ENCODE measurements around the gene LLGL2. TPM values are rescaled to one million over a fixed set of nuclear protein-coding genes. Genes with fewer than 3 reads are reported as not detected.

LLGL2 gene
- total RNA-seq, 2 experiments from 2014 or later: 15.6 to 17.1 TPM

DNA sequence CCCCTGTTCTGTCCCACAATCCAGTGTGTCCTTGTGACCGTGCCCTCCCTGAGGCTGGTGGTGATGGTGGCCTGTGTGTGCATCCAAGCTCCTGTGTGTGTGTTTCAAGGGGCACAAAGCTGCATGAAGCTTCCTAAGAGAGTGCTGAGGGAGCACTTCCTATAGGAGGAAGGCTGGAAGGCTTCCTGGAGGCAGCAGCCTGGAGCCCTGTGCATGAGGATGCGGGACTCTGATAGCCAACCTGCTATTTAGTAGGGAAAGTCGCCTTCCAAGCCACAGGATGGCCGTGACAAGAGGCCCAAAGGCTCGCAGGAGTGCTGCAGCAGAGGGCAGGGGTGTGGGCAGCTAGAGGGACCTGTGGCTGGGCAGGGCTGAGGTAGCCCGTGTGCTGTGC is 70.4 kb downstream of the LLGL2 start:
- DNase-seq: no peak

GRCh38 chr17:75596320-75597087 is 71.0 kb downstream of the LLGL2 start:
- no peak for DNase-seq
- H3K27ac Mint-ChIP-seq: no peak overlapping the region
- no peaks in the 10 kb centered on the region for H3K4me1 Mint-ChIP-seq (ENCODE audit: low read depth)
- H3K36me3 Mint-ChIP-seq: no peaks in the 10 kb centered on the region
- intact Hi-C loops (cut with micrococcal nuclease): no loop called here
- H3K9me3 Mint-ChIP-seq: no peaks in the 10 kb centered on the region
- H3K27me3 Mint-ChIP-seq: no peaks in the 10 kb centered on the region
- POLR2A ChIA-PET: no interaction called here
- H3K4me3 Mint-ChIP-seq: no peak overlapping the region
- CTCF ChIA-PET: interaction anchor here (1.2 to 1.8 kb wide), 2 partner anchors 37 to 151 kb away, joined by 5 to 8 read pairs; partner anchors contain the start of gene SMIM5

More for the DNA sequence above, 70.4 kb downstream of the LLGL2 start:
- H3K4me1 Mint-ChIP-seq (ENCODE audit: low read depth): no peaks in the 10 kb centered on the region
- POLR2A ChIA-PET: no interaction called here
- H3K36me3 Mint-ChIP-seq: no peaks in the 10 kb centered on the region
- H3K27me3 Mint-ChIP-seq: no peaks in the 10 kb centered on the region
- CTCF ChIA-PET: interaction anchor here (1.8 kb wide), 1 partner anchor 37 kb away, joined by 8 read pairs; the partner anchor contains the start of gene SMIM5
- H3K9me3 Mint-ChIP-seq: no peaks in the 10 kb centered on the region
- intact Hi-C loops (cut with micrococcal nuclease): no loop called here
- H3K27ac Mint-ChIP-seq: no peak overlapping the region
- no peak overlapping the region for H3K4me3 Mint-ChIP-seq

DNA sequence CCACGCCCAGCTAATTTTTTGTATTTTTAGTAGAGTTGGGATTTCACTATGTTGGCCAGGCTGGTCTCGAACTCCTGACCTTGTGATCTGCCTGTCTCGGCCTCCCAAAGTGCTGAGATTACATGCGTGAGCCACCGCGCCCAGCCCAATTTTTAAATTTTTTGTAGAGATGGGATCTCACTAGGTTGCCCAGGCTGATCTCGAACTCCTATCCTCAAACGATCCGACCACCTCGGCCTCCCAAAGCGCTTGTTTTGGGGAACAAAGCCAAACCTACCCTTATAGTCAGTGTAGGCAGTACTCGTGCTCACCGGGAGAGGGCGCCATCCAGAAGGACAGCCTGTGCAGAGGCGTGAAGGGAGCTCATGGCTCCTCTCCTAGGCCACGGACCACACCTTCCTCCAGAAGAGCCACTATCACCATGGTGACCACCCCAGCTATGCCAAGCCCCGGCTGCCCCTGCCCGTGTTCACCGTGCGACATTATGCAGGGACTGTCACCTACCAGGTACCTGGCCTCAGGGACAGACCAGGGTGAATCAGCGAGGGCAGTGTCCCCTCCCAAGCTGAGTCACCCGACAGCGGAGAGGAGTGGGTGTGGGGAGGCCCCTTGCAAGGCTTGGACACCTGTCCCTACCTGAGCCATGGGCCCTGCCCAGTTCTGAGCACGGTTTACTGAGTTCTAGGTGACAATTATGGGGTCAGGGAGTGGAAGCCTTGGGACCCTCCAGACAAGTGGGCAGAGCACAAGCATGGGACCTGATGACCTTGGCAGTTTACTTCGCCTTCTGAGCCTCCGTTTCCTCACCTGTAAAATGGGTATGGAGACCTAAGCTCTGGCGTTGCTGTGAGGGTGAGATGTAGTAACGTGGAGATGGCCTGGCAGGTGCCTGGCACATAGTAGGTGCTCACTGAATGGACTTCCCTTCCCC is 75.8 kb downstream of the LLGL2 start:
- intact Hi-C loops (cut with micrococcal nuclease): no loop called here
- H3K27me3 Mint-ChIP-seq: no peaks in the 10 kb centered on the region
- CTCF ChIA-PET: interaction anchor here (0.6 to 2.7 kb wide), 24 partner anchors 10 to 494 kb away, joined by 3 to 21 read pairs (median 5); partner anchors contain the start of genes SMIM5 and TMEM94
- H3K9me3 Mint-ChIP-seq: no peaks in the 10 kb centered on the region
- POLR2A ChIA-PET: no interaction called here
- no peak overlapping the region for H3K27ac Mint-ChIP-seq
- H3K4me3 Mint-ChIP-seq: no peak overlapping the region
- no peaks in the 10 kb centered on the region for H3K36me3 Mint-ChIP-seq
- DNase-seq: peak; percentile 75
- no peaks in the 10 kb centered on the region for H3K4me1 Mint-ChIP-seq (ENCODE audit: low read depth)

GRCh38 chr17:75602644-75603043 is 77.1 kb downstream of the LLGL2 start:
- Mint-ChIP-seq H3K27me3 (no peaks in the 10 kb centered on the region), H3K36me3 (no peaks in the 10 kb centered on the region), H3K4me1 (ENCODE audit: low read depth) (peaks cover 5% of the 10 kb centered on the region), H3K27ac (no peak overlapping the region), H3K9me3 (no peaks in the 10 kb centered on the region), H3K4me3 (no peak overlapping the region)
- no peak for DNase-seq
- ChIA-PET POLR2A (no interaction called here), CTCF (interaction anchor here (1.7 to 2.7 kb wide), 3 partner anchors 9 to 30 kb away, joined by 6 to 20 read pairs (median 13); partner anchors contain the start of gene SMIM5)
- intact Hi-C loops (cut with micrococcal nuclease): no loop called here

GRCh38 chr17:75603123-75603522 is 77.6 kb downstream of the LLGL2 start:
- Mint-ChIP-seq H3K9me3 (no peaks in the 10 kb centered on the region), H3K27ac (no peak overlapping the region), H3K27me3 (no peaks in the 10 kb centered on the region), H3K4me3 (no peak overlapping the region), H3K36me3 (no peaks in the 10 kb centered on the region), H3K4me1 (ENCODE audit: low read depth) (peaks cover 5% of the 10 kb centered on the region)
- ChIA-PET POLR2A (no interaction called here), CTCF (interaction anchor here (1.7 to 2.7 kb wide), 2 partner anchors 13 to 30 kb away, joined by 6 to 20 read pairs; partner anchors contain the start of gene SMIM5)
- no peak for DNase-seq
- intact Hi-C loops (cut with micrococcal nuclease): no loop called here

GRCh38 chr17:75604034-75604695 is 78.7 kb downstream of the LLGL2 start:
- DNase-seq: no peak
- intact Hi-C loops (cut with micrococcal nuclease): no loop called here
- ChIA-PET POLR2A (no interaction called here), CTCF (interaction anchor here (1.4 to 1.7 kb wide), 3 partner anchors 14 to 150 kb away, joined by 3 to 6 read pairs (median 5); partner anchors contain the start of gene SMIM5)
- H3K4me1 Mint-ChIP-seq (ENCODE audit: low read depth): peaks cover 5% of the 10 kb centered on the region
- H3K36me3 Mint-ChIP-seq: no peaks in the 10 kb centered on the region
- no peak overlapping the region for H3K4me3 Mint-ChIP-seq
- no peak overlapping the region for H3K27ac Mint-ChIP-seq
- no peaks in the 10 kb centered on the region for H3K9me3 Mint-ChIP-seq
- no peaks in the 10 kb centered on the region for H3K27me3 Mint-ChIP-seq

DNA sequence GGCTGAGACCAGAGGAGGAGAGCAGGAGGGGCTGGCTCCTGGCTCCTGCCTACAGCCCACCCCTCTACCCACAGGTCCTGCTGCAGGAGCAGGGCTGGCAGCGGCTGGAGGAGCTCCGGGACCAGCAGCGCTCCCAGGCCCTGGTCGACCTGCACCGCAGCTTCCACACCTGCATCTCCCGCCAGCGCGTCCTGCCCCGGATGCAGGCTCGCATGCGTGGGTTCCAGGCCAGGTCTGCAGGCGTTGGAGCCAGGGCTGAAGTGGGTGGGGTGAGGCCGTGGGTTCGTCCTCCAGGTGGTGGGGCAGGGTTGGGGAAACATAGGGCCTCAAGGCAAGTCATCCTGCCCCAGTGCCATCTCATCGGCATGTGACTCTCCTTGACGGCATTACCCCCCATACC is 80.3 kb downstream of the LLGL2 start:
- ChIA-PET POLR2A (no interaction called here), CTCF (no interaction called here)
- H3K27ac Mint-ChIP-seq: no peak overlapping the region
- intact Hi-C loops (cut with micrococcal nuclease): no loop called here
- H3K4me3 Mint-ChIP-seq: no peak overlapping the region
- peaks cover 5% of the 10 kb centered on the region for H3K4me1 Mint-ChIP-seq (ENCODE audit: low read depth)
- H3K27me3 Mint-ChIP-seq: no peaks in the 10 kb centered on the region
- H3K36me3 Mint-ChIP-seq: no peaks in the 10 kb centered on the region
- no peaks in the 10 kb centered on the region for H3K9me3 Mint-ChIP-seq
- no peak for DNase-seq

- Mint-ChIP-seq H3K27ac (no peak overlapping the region), H3K36me3 (no peaks in the 10 kb centered on the region)
Measured at GRCh38 chr17:75607086-75607485, 81.6 kb downstream of the LLGL2 start.

GRCh38 chr17:75610103-75610984 is 84.8 kb downstream of the LLGL2 start:
- POLR2A ChIA-PET: no interaction called here
- intact Hi-C loops (cut with micrococcal nuclease): no loop called here
- CTCF ChIA-PET: interaction anchor here (1.0 to 2.2 kb wide), 5 partner anchors 9 to 137 kb away, joined by 3 to 13 read pairs (median 6); partner anchors contain the start of gene SMIM5
- Mint-ChIP-seq H3K4me1 (ENCODE audit: low read depth) (peaks cover 5% of the 10 kb centered on the region), H3K27ac (no peak overlapping the region), H3K9me3 (no peaks in the 10 kb centered on the region), H3K36me3 (no peaks in the 10 kb centered on the region), H3K4me3 (no peak overlapping the region), H3K27me3 (no peaks in the 10 kb centered on the region)
- no peak for DNase-seq

More at GRCh38 chr17:75607086-75607485, 81.6 kb downstream of the LLGL2 start:
- POLR2A ChIA-PET: no interaction called here
- Mint-ChIP-seq H3K4me1 (ENCODE audit: low read depth) (peaks cover 5% of the 10 kb centered on the region), H3K4me3 (no peak overlapping the region), H3K27me3 (no peaks in the 10 kb centered on the region), H3K9me3 (no peaks in the 10 kb centered on the region)
- CTCF ChIA-PET: no interaction called here
- intact Hi-C loops (cut with micrococcal nuclease): no loop called here
- DNase-seq: no peak

- POLR2A ChIA-PET: no interaction called here
- CTCF ChIA-PET: interaction anchor here (2.2 kb wide), 1 partner anchor 10 kb away, joined by 13 read pairs; no protein-coding TSS in a partner anchor
- Mint-ChIP-seq H3K9me3 (no peaks in the 10 kb centered on the region), H3K4me3 (no peak overlapping the region), H3K27ac (no peak overlapping the region), H3K36me3 (no peaks in the 10 kb centered on the region), H3K27me3 (no peaks in the 10 kb centered on the region), H3K4me1 (ENCODE audit: low read depth) (peaks cover 2% of the 10 kb centered on the region)
- DNase-seq: no peak
- intact Hi-C loops (cut with micrococcal nuclease): no loop called here
Measured at GRCh38 chr17:75611851-75612429, 86.4 kb downstream of the LLGL2 start.

Measured in activated CD4-positive, alpha-beta memory T cell treated with anti-CD3 and anti-CD28 coated beads for 36 hours (primary cell).